Subcutaneous abdominal adipose tissue (tissue), 5 donors: ENCODE data around the gene RPL36.

Experiments used
- H3K27ac ChIP-seq: one replicate; pipeline ENCODE4 v1.7.0; 2013; ENCODE audit warnings: low read depth, mild to moderate bottlenecking, inconsistent platforms, low read length, moderate library complexity
- H3K27me3 ChIP-seq, 5 donors: one replicate each; pipeline ENCODE4 v1.7.0; 2013; ENCODE audit warnings: low read length in 5 of 5, inconsistent platforms in 1 of 5; ENCODE audit not compliant: control insufficient read depth in 5 of 5, insufficient read depth in 4 of 5
- H3K36me3 ChIP-seq, 5 donors: one replicate each; pipeline ENCODE4 v1.7.0; 2013; ENCODE audit warnings: low read length in 5 of 5; ENCODE audit not compliant: control insufficient read depth in 5 of 5, insufficient read depth in 5 of 5
- H3K4me1 ChIP-seq, 5 donors: one replicate each; pipeline ENCODE4 v1.7.0; 2013; ENCODE audit warnings: low read length in 5 of 5, mild to moderate bottlenecking in 3 of 5, moderate library complexity in 1 of 5; ENCODE audit not compliant: control insufficient read depth in 5 of 5, insufficient read depth in 5 of 5
- H3K4me3 ChIP-seq, 5 donors: one replicate each; pipeline ENCODE4 v1.7.0; 2013; ENCODE audit warnings: low read length in 5 of 5, low read depth in 1 of 5
- H3K9ac ChIP-seq, 5 donors: one replicate each; pipeline ENCODE4 v1.7.0; 2013; ENCODE audit warnings: low read length in 5 of 5, mild to moderate bottlenecking in 4 of 5, moderate library complexity in 3 of 5
- H3K9me3 ChIP-seq, 5 donors: one replicate each; pipeline ENCODE4 v1.7.0; 2013; ENCODE audit warnings: low read length in 5 of 5; ENCODE audit not compliant: control insufficient read depth in 5 of 5
- donor health status: healthy.
- donor health status: healthy.
- donor health status: healthy.
- donor health status: healthy.
- donor health status: healthy.

RPL36 gene

DNA sequence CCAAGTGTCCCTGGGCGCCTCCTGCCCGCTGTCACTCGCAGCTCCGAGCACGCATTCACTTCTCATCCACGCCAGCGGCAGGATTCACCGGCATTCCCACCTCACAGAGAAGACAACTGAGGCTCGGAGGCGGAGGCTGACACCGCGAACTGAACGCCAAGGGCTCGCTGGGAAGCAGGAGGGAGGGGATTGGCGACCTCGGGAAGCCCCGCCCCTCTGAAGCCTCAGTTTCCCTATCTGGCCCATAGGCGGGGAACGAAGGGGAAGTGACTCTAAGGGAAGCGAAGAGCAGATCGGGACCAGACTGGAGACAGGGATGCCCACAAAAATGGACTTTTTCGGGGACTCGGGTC lies 10.0 kb upstream of the RPL36 start:
- H3K27ac ChIP-seq, result peak overlapping the region; percentile 79

DNA sequence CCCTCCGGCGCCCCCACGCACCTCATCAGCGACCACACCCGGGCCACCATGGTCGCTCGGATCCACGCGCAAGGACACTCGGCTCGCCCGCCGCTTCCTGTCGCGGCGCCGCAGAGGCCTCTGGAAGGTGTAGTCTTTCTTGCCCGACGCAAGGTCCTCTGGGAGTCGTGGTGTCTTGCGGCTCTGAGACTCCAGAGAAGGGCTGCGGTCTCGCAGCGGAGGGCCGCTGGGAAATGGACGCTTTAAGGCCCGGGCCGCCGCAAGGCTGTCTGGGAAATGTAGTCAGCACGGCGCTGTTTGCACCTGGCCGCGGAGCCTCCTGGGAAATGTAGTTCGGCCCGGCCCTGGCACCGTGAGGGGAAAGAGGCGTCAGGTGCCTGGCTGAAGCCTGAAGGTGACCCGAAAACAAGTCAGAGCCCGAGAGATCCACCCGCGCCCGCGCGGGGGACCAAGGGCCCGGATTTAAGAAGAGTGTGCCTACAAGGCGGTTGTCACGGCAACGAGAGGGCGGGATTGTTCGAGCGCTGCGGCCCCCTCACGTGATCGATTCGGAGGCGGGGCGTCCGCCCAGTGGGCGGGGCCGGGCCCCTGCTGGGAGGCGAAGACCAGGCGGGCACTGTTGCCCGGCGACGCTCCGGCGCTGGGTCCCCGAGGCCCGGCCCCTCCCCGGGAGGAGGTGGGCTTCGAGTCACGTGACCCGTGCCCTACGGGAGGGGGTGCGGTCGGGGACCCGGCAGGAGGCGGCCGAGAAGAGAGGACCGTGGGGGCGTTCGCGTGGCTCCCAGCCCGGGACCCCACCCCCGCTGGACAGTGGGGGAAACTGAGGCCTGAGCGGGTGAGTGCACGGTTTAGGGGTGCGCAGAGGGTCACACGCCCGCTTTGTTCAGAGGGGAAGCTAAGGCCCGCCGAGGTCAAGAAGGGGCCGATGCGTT lies 9.4 kb upstream of the RPL36 start, which contains the start of the genes HSD11B1L and MICOS13:
Gene HSD11B1L (plus strand): TSS at position 591 of the 932 bp plus-strand sequence. CDS start 3,806 bp downstream, outside the sequence.
Gene MICOS13 (minus strand): TSS at position 80 of the 932 bp plus-strand sequence. CDS start 30 bp downstream, at position 50.
- no peaks in the 10 kb centered on the region for H3K27me3 ChIP-seq
- peak within 1 kb of the TSS; percentile 86 to 98 (median 95) for H3K4me3 ChIP-seq
- H3K36me3 ChIP-seq, result peaks cover 0 to 11% (median 5%) of the 10 kb centered on the region in 5 donors
- H3K9me3 ChIP-seq, result no peaks in the 10 kb centered on the region
- peak within 1 kb of the TSS; percentile 57 to 99 (median 89) for H3K9ac ChIP-seq
- H3K4me1 ChIP-seq, result peaks cover 3 to 20% (median 19%) of the 10 kb centered on the region in 5 donors
- peak within 1 kb of the TSS; percentile 79 for H3K27ac ChIP-seq

More for the DNA sequence above, 10.0 kb upstream of the RPL36 start:
- peaks cover 3 to 20% (median 19%) of the 10 kb centered on the region in 5 donors for H3K4me1 ChIP-seq
- peaks cover 0 to 11% (median 5%) of the 10 kb centered on the region in 5 donors for H3K36me3 ChIP-seq
- no peaks in the 10 kb centered on the region for H3K27me3 ChIP-seq
- H3K4me3 ChIP-seq, result peak overlapping the region; percentile 86 to 98 (median 95)
- H3K9me3 ChIP-seq, result no peaks in the 10 kb centered on the region
- peak overlapping the region; percentile 57 to 99 (median 89) for H3K9ac ChIP-seq

DNA sequence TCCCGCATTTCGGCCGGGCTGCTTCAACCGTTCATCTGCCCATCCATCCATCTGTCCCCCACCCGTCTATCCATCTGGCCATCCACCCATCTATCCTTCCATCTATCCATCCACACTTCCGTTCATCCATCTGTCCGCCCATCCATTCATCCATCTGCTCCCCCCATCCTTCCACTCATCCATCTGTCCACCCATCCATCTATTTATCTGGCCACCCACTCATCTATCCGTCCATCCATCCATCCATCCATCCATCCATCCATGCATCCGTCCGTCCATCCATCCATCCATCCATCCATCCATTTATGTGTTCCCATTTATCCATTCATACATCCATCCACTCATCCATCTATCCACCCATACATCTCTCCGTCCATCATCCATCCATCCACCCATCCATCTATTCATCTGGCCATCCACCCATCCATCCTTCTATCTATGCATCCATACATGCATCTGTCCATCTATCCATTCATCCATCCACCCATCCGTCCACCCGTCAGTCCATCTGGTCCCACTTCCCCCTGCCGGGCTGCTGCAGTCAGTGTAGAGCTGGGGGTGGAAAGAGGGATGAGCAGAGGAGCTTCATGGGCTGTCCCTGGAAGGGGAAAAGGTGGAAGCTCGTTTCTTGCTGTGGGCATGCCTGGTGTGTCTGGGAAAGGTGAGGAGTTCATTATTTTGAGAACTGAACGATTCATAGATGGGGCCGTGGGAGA lies 8.5 kb upstream of the RPL36 start:
- H3K27me3 ChIP-seq, result no peaks in the 10 kb centered on the region
- peak overlapping the region; percentile 53 to 98 (median 92) for H3K4me3 ChIP-seq
- H3K4me1 ChIP-seq, result peaks cover 3 to 27% (median 24%) of the 10 kb centered on the region in 5 donors
- H3K27ac ChIP-seq, result no peak overlapping the region
- peak overlapping the region in 1 of 5 donors; percentile 99 for H3K9ac ChIP-seq
- H3K9me3 ChIP-seq, result no peaks in the 10 kb centered on the region
- peaks cover 0 to 11% (median 5%) of the 10 kb centered on the region in 5 donors for H3K36me3 ChIP-seq

DNA sequence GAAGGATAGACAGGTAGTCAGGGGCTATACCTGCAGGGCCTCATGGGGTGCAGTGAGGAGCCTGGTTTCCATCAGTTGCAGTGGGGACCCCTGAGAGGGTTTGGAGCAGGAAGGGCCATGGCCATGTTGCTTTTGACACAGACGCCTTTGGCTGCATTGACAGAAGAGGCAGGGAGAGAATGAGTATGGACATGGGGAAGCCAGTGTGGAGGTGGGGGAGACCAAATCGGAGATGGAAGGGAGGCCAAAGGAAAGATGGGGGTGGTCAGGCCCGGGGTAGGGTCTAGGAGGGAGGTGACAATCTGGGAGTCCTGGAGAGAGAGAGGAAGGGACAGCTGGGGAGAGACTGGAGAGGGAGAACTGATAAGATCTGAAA lies 8.0 kb upstream of the RPL36 start:
- H3K9me3 ChIP-seq, result no peaks in the 10 kb centered on the region
- no peaks in the 10 kb centered on the region for H3K27me3 ChIP-seq
- no peak overlapping the region for H3K9ac ChIP-seq
- peaks cover 0 to 11% (median 5%) of the 10 kb centered on the region in 5 donors for H3K36me3 ChIP-seq
- no peak overlapping the region for H3K4me3 ChIP-seq
- H3K27ac ChIP-seq, result no peak overlapping the region
- peaks cover 3 to 31% (median 27%) of the 10 kb centered on the region in 5 donors for H3K4me1 ChIP-seq

DNA sequence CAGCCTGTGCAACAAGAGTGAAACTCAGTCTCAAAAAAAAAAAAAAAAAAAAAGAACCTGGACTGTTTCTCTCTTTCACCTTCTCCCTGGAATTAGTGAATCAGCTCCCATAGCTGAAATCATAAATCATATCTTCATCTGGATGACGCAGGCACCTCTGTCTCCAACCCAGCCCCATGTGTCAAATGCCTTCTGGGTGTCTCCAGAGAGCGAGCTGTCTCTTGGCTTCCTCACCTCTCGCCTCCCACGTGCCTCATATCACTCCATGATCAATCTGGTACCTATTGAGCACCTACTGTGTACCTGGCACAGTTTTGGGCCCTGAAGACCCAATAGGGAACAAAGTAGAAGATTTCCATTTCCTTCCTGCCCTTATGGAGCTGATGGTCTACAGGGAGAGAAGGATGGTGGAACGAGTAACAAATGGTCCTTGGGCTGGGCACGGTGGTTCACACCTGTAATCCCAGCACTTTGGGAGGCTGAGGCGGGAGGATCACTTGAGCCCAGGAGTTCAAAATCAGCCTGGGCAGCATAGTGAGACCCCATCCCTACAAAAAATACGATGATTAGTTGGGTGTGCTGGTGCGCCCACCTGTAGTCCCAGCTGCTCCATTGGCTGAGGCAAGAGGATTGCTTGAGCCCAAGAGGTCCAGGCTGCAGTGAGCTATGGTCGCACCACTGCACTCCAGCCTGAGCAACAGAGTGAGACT lies 6.8 kb upstream of the RPL36 start:
- peaks cover 0 to 2% (median under 1%) of the 10 kb centered on the region in 5 donors for H3K36me3 ChIP-seq
- H3K9me3 ChIP-seq, result no peaks in the 10 kb centered on the region
- no peak overlapping the region for H3K4me3 ChIP-seq
- peaks cover 3 to 38% (median 32%) of the 10 kb centered on the region in 5 donors for H3K4me1 ChIP-seq
- no peaks in the 10 kb centered on the region for H3K27me3 ChIP-seq
- H3K9ac ChIP-seq, result no peak overlapping the region
- no peak overlapping the region for H3K27ac ChIP-seq

DNA sequence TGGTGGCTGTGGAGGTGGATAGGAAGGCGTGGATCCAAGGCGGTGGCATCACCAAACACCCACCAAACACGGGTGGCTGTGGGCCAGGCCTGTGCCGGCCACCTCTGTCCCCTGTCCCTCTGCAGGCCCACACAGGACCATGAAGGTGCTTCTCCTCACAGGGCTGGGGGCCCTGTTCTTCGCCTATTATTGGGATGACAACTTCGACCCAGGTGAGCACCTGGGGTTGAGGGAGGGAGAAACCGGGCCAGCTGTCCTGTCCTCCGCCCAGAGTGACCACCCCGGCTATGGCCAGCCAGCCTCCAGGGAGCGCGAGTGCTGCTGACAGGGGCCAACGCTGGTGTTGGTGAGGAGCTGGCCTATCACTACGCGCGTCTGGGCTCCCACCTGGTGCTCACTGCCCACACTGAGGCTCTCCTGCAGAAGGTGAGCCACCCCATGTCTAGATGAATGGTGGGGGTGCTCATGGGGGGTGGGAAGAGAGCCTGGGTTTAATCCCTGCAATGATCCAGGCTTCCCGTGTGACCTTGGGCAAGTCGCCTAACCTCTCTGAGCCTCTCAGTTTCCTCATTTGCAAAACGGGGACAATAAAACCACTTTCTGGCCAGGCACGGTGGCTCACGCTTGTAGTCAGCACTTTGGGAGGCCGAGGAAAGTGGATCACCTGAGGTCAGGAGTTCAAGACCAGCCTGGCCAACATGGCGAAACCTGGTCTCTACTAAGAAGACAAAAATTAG lies 5.2 kb upstream of the RPL36 start:
- Histone ChIP-seq H3K4me1 (peaks cover 0 to 32% (median 24%) of the 10 kb centered on the region in 5 donors), H3K27me3 (no peaks in the 10 kb centered on the region), H3K27ac (no peak overlapping the region), H3K36me3 (no peaks in the 10 kb centered on the region), H3K4me3 (no peak overlapping the region), H3K9me3 (no peaks in the 10 kb centered on the region), H3K9ac (no peak overlapping the region)

DNA sequence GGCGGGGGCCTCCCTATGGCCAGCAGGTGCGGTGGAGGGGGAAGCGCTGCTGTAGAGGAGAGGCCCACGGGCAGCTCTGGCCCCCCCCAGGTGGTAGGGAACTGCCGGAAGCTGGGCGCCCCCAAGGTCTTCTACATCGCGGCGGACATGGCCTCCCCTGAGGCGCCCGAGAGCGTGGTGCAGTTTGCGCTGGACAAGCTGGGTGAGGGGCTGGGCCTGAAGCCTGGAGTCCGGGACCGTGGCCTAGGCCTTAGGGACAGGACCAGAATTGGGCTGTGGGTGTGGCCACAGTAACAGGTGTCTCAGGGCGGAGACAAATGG lies 3.8 kb upstream of the RPL36 start:
- peak overlapping the region; percentile 62 to 73 (median 64) for H3K4me3 ChIP-seq
- H3K9ac ChIP-seq, result peak overlapping the region in 3 of 5 donors; percentile 22 to 59 (median 52)
- H3K9me3 ChIP-seq, result no peaks in the 10 kb centered on the region
- H3K36me3 ChIP-seq, result no peaks in the 10 kb centered on the region
- peaks cover 0 to 35% (median 27%) of the 10 kb centered on the region in 5 donors for H3K4me1 ChIP-seq
- H3K27ac ChIP-seq, result no peak overlapping the region
- H3K27me3 ChIP-seq, result no peaks in the 10 kb centered on the region

DNA sequence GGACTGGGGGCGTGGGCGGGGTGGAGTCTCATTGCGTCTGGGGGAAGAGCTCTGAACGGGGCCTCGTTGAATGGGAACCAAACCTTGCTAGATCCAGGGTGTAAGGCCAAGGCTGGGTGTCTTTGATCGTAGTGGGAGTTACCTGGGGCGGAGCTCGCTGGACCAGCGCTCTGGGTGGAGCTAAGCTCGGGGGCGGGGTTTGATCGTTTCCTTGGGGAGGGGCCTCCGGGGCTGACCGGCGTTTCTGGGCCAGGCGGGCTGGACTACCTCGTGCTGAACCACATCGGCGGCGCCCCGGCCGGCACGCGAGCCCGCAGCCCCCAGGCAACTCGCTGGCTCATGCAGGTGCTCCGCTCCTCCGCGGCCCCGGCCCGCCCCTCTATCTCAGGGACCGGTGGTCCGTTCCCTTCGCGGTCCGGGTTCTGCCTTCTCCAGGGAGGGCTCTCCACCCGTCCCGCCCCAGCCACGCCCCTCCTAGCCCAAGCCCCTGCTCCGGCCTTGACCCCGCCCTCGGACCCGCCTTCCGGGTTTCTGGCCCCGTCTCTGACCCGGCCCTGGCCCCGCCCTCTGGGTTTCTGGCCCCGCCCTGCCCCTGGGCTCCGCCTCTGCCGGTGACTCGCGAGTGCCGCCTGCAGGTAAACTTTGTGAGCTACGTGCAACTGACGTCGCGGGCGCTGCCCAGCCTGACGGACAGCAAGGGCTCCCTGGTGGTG lies 3.3 kb upstream of the RPL36 start:
- Histone ChIP-seq H3K27ac (no peak overlapping the region), H3K36me3 (peaks cover 0 to 3% (median under 1%) of the 10 kb centered on the region in 5 donors), H3K9ac (peak overlapping the region in 4 of 5 donors; percentile 22 to 59 (median 55)), H3K4me1 (peaks cover 0 to 38% (median 29%) of the 10 kb centered on the region in 5 donors), H3K27me3 (no peaks in the 10 kb centered on the region), H3K4me3 (peak overlapping the region; percentile 62 to 73 (median 64)), H3K9me3 (no peaks in the 10 kb centered on the region)
